ENCODE measurements around the gene RHBDL1. TPM values are rescaled to one million over a fixed set of nuclear protein-coding genes. Genes with fewer than 3 reads are reported as not detected.

The RHBDL1 gene
- total RNA-seq, 2 experiments from 2014 or later: 0.79 to 0.89 TPM

DNA sequence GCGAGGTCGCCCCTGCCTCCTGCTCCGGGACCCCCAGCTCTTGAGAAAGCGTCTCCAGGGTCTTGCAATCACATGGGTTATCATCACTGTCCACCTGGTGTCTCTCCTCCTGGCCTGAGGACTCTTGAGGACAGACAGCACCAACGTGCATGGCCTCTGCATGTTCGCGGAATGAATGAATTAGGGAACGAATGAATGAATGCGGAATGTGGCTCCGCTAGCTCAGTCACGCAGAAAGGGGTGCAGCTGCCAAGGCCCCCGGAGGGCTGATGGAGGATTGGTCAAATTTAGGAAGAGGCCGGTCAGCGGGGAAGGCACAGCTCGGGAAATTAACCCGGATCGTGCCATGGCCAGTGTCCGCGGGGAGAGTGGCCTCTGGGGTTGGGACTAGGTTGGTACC, 26.9 kb downstream of the RHBDL1 start:
- H3K27ac Mint-ChIP-seq: no peak overlapping the region
- H3K4me1 Mint-ChIP-seq (ENCODE audit: low read depth): peaks cover 4% of the 10 kb centered on the region
- POLR2A ChIA-PET: interaction anchor here (0.9 to 1.5 kb wide), 3 partner anchors 8 to 85 kb away, joined by 3 to 6 read pairs (median 4); partner anchors contain the start of gene ANTKMT
- no peak for ATAC-seq
- no peaks in the 10 kb centered on the region for H3K9me3 Mint-ChIP-seq
- no peak overlapping the region for H3K4me3 Mint-ChIP-seq
- no peaks in the 10 kb centered on the region for H3K36me3 Mint-ChIP-seq (ENCODE audit: low read depth)
- H3K27me3 Mint-ChIP-seq: peaks cover 39% of the 10 kb centered on the region
- intact Hi-C loops (cut with micrococcal nuclease): no loop called here
- TF ChIP-seq, protein P1, sequence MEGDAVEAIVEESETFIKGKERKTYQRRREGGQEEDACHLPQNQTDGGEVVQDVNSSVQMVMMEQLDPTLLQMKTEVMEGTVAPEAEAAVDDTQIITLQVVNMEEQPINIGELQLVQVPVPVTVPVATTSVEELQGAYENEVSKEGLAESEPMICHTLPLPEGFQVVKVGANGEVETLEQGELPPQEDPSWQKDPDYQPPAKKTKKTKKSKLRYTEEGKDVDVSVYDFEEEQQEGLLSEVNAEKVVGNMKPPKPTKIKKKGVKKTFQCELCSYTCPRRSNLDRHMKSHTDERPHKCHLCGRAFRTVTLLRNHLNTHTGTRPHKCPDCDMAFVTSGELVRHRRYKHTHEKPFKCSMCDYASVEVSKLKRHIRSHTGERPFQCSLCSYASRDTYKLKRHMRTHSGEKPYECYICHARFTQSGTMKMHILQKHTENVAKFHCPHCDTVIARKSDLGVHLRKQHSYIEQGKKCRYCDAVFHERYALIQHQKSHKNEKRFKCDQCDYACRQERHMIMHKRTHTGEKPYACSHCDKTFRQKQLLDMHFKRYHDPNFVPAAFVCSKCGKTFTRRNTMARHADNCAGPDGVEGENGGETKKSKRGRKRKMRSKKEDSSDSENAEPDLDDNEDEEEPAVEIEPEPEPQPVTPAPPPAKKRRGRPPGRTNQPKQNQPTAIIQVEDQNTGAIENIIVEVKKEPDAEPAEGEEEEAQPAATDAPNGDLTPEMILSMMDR (IDR thresholded peaks at IDR 0.05): no peak
- CTCF ChIA-PET: interaction anchor here (1.2 to 2.1 kb wide), 4 partner anchors 10 to 83 kb away, joined by 3 to 13 read pairs (median 6); partner anchors contain the start of gene METRN
- DNase-seq: no peak

DNA sequence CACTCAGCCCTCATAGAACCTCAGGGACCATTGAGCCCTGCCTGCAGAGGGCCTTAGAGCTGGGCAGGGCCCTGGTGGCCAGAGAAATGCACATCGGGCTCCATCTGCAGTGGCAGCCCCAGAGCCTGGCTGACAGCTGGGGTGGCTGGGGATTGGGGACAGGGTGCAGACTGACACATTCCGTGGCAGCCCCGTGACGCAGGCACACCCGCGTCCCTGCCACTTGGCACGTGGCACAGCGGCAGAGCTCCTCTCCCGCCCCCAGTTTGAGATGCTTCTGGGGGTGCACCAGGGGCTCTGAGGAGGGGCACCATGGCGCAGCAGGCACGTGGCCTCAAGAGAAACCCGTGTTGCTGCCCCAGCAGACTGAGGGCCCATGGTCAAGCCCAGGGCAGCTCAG, 27.9 kb downstream of the RHBDL1 start:
- no peak overlapping the region for H3K4me3 Mint-ChIP-seq
- H3K36me3 Mint-ChIP-seq (ENCODE audit: low read depth): no peaks in the 10 kb centered on the region
- no peaks in the 10 kb centered on the region for H3K9me3 Mint-ChIP-seq
- DNase-seq (no peak), ATAC-seq (no peak)
- H3K27ac Mint-ChIP-seq: no peak overlapping the region
- ChIA-PET POLR2A (interaction anchor here (1.0 to 1.2 kb wide), 2 partner anchors 8 to 100 kb away, joined by 3 to 5 read pairs; no protein-coding TSS in a partner anchor), CTCF (interaction anchor here (1.0 to 2.1 kb wide), 7 partner anchors 9 to 82 kb away, joined by 3 to 13 read pairs (median 3); partner anchors contain the start of gene METRN)
- H3K27me3 Mint-ChIP-seq: peaks cover 48% of the 10 kb centered on the region
- intact Hi-C loops (cut with micrococcal nuclease): no loop called here
- H3K4me1 Mint-ChIP-seq (ENCODE audit: low read depth): peaks cover 4% of the 10 kb centered on the region
- TF ChIP-seq, protein P1 (IDR thresholded peaks at IDR 0.05): no peak

DNA sequence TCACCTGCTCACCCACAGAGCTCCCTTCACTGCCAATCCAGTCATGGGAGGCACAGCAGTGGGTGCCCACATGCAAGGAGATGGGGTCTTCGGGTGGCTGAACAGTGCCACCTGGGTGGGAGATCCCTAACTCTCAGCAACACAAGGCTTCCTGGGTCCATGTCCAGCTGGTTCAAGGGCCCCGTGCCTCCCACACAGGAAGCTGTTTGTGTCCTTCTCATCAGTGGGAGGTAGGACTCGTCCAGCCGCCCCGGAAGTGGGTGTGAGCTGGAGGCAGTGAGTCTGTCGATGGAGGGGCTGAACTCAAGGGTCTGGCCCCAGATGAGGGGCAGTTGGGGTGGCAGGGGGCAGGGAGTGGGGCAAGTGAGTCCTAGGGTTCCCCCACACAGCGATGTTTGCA, 28.6 kb downstream of the RHBDL1 start:
- TF ChIP-seq, protein P1 (IDR thresholded peaks at IDR 0.05): no peak
- no peak overlapping the region for H3K4me3 Mint-ChIP-seq
- no peaks in the 10 kb centered on the region for H3K9me3 Mint-ChIP-seq
- ChIA-PET POLR2A (interaction anchor here (1.0 to 1.2 kb wide), 2 partner anchors 9 to 99 kb away, joined by 3 to 5 read pairs; no protein-coding TSS in a partner anchor), CTCF (interaction anchor here (0.9 to 2.1 kb wide), 7 partner anchors 9 to 81 kb away, joined by 3 to 13 read pairs (median 3); partner anchors contain the start of gene METRN)
- intact Hi-C loops (cut with micrococcal nuclease): no loop called here
- peaks cover 4% of the 10 kb centered on the region for H3K4me1 Mint-ChIP-seq (ENCODE audit: low read depth)
- DNase-seq: no peak
- H3K27me3 Mint-ChIP-seq: peaks cover 53% of the 10 kb centered on the region
- H3K36me3 Mint-ChIP-seq (ENCODE audit: low read depth): no peaks in the 10 kb centered on the region
- no peak overlapping the region for H3K27ac Mint-ChIP-seq
- ATAC-seq: no peak

DNA sequence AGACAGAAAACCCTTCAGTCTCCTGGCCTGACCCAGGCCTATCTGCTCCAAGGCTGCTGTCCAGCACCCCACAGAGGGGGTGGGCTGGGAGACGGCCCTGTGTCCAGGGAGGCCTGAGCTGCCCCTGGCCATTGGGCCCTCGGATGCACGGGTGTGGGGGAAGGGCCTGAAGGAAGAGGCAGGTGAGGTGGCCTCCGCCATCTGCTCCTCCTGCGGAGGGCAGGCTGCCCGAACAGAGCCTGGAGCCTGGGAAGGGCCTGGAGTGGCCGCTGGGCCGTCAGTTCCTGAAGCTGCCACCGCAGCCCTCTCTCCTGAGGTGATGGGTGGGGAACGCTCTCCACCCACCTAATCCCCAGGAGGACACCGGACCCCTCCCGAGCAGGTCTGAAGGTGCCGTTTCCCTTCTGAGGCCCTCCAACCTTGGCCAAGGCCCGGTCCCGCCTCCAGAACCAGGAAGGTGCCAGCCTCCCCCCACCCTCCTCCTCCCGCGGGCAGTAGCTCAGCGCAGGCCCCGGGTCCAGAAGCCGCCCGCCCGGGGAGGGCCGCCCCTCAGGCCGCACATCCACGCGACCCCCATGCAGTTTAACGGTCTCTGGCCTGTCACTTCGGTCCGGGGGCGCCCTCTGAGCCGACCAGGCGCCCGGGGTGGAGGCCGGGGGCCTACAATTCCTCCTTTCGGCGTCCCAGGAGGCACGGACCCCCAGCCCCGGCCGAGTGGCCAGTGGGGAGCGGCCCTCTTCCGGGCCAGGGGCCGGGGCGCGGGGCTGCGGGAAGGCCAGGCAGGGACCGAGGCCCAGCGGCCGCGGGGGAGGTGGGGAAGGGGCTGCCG, 29.3 kb downstream of the RHBDL1 start:
- DNase-seq (no peak), ATAC-seq (no peak)
- H3K27ac Mint-ChIP-seq: no peak overlapping the region
- H3K36me3 Mint-ChIP-seq (ENCODE audit: low read depth): no peaks in the 10 kb centered on the region
- H3K27me3 Mint-ChIP-seq: peaks cover 58% of the 10 kb centered on the region
- intact Hi-C loops (cut with micrococcal nuclease): no loop called here
- ChIA-PET CTCF (interaction anchor here (0.9 to 2.1 kb wide), 4 partner anchors 8 to 17 kb away, joined by 3 to 13 read pairs (median 4); partner anchors contain the start of gene METRN), POLR2A (interaction anchor here (1.0 to 1.2 kb wide), 2 partner anchors 9 to 98 kb away, joined by 3 to 5 read pairs; no protein-coding TSS in a partner anchor)
- H3K4me3 Mint-ChIP-seq: no peak overlapping the region
- peaks cover 2% of the 10 kb centered on the region for H3K4me1 Mint-ChIP-seq (ENCODE audit: low read depth)
- no peaks in the 10 kb centered on the region for H3K9me3 Mint-ChIP-seq
- TF ChIP-seq, protein P1 (IDR thresholded peaks at IDR 0.05): no peak

All from activated CD8-positive, alpha-beta T cell treated with anti-CD3 and anti-CD28 coated beads for 36 hours (primary cell).